EH (cell line): ENCODE results near the gene HK1.
"Not testable (repeated sequence)": the region's sequence is repeated elsewhere in the genome, so short reads cannot be mapped to it uniquely, and the experiment has no call there.

Experiments used
- DNase-seq: peaks from one replicate; pipeline ENCODE4 v3.0.0-alpha.2; 2015; ENCODE audit warnings: low read depth

The HK1 gene

DNA sequence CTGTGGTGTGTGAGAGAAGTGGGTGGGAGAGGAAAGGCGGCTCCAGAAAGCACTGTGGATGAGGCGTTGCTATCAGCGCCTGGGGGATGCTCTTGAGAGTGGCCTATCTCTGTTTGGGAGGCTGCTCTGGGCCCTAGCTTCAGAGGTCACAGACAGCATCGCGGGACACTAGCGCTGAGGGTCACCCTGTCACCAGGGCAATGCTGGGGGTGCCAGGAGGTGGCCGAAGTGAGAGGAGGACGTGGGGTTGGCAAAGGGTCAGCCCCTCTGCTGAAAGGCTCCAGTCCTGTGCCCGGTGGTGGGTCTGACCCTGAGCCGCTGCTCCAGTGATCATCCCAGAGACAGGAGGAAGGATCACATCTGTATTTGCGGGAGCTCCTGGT lies 141.4 kb downstream of the HK1 start:
- DNase-seq: no peak

DNA sequence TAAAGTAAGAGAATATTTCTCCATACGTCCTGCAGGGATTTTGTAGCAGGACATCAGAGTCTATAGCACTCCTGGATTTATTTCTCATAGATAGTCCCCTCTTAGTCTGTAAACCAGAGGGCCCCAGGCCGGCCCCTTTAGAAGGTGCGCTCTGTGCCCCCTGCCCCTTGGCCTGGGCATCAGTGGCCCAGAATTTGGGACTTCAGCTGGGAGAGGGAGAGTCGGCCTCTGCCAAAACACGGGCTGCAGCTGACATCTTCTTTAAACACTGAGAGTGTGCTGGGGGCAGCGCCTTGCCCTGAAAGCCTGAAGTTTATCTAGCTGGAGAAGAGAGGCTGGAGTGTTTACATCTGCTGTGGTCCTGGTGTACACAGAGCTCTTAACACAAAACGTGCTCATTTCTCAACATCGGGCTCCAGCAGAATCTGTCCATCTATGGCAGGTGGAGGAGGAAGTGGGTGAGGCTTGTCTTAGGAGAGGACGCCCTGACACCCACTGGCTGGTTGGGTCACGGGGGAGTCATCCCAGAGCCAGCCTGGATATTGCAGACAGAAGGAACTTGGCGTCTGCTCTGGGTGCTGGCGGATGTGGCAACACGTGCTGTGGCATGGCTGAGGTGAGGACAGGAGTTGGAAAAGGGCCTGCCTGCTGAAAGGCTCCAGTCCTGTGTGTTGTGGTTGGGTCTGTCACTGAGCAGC lies 143.5 kb downstream of the HK1 start:
- DNase-seq: no peak

DNA sequence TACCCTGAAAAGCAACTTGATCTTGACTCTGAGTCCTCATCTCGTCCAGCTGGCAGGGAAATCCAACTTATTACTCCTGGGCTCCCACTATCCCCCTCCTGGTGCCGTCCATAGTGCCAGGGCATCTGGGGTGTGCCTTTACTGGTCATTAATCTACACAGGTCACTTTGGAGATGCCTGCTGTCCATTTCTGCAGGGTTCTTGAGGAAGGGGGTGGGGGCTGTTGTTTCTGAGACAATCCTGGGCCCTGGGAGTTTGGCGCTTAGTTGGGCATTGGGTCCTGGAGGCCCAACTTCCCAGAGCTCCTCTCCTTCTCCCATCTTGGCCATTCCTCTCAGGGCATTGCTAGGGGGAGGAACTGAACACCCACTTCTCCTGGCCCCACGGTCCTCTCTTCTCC lies 144.4 kb downstream of the HK1 start:
- DNase-seq: no peak

DNA sequence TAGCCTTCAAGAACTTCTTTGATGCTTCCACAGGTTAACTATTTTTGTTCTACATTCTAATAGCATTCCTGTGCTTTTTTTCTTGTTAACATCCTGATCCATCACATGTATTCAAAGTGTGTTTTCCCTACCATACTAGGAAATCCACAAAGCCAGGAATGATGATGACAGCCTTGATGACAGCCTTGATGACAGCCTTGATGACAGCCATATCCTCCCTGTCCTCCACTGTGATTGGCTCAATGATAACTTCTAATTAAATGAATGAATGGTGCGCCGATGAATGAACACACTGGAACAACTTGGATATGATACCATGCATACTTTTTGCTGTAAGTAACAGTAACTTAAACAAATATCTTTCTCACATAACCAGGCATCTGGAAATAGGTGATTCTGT lies 146.7 kb downstream of the HK1 start:
- DNase-seq: no peak

DNA sequence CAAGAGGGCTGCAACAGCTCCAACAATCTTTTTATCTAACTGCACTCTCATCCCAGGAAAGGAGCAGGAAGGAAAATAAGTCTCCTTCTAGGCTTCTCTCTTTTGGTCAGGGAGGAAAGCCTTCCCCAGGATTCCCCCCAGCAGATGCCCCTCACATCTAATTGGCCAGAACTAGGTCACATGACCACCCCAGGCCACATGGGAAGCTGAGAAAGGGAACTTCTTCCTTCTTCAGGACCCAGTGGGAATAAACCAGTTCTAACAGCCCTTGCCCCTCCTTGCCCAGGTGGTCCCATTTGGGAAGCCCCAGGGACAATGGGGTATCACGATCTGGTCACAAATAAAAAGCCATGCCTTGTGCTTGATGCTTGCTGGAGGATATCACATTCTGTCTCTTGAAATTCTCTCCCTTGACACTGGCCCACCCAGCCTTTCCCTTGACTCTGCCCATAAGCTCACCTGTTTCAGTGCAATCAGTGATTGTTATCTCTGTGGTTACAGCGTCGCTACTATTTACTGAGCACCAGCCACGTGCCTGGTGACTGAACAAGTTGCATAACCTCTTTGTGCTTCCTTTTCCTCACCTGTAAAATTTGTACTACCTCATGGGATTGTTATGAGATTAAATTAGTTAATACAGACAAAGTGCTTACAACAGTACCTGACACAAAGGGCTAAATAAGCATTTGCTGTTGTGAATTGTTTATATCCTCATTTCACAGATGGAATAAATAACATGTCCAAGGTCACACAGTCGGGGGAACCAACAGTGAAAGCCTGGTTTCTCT lies 147.4 kb downstream of the HK1 start:
- no peak for DNase-seq

DNA sequence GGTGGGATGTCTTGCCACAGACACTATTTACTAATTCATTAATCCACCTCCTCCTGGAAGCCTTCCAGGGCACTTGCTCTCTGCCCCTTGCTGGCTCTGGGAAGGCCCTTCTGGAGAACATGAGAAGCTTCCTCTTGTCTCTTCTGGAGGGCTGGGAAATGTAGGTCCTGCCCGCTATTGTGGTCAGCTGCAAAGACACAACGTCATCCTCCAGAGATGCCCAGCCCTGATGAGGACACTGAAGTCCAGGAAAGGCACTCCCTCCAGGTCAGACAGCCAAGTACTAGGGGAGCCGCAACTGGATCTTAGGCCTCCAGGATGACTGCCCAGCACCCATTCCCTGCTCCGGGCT lies 148.1 kb downstream of the HK1 start:
- no peak for DNase-seq

DNA sequence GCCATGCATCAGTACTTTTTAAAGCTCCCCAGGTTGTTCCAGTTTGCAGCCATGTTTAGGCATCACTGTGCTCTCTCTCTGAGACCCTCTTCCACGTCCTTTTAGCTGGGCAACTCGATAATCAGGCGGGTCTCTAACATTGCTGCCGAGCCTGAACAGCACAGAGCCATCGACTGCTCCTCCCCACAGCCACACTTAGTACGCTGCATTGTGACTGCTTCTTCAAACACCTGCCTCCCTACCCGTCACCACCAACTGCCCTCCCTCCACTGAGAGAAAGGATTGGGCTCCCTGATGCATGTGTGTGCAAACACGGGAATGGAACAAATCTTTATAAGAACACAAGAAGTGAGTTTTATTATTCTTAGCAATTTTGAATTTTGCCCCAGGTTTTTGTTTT lies 149.9 kb downstream of the HK1 start:
- DNase-seq: no peak

DNA sequence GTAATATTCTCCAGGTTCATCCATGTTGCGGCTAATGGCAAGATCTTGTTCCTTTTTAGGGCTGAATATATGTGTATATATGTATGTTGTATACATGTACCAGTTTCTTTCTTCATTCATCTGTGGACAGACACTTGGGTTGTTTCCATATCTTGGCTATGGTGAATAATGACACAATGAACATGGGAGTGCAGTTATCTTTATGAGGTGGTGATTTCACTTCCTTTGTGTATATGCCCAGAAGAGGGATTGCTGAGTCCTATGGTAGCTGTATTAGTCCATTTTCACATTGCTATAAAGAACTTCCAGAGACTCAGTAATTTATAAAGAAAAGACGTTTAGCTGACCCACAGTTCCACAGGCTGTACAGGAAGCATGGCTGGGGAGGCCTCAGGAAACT lies 155.9 kb downstream of the HK1 start:
- DNase-seq: peak; percentile 40

DNA sequence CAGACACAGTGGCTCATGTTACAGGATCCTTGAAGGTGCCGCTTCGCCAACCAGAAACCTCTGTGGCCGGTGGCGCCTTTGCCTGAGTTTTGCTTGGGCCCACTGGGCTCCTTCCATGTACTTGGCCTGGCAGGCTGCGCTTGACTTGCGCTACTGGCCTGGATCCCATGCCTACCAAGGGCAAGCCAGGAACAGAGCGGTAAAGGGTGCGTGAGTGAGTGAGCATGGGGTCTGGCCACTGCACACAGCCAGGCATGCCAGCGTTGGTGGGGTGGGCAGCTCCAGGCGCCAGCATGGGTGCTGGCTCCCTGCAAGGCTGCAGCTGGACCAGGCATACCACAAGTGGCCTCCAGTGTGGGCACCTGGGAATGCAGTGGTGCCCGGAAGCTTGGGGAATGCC lies 156.6 kb downstream of the HK1 start:
- DNase-seq: no peak

DNA sequence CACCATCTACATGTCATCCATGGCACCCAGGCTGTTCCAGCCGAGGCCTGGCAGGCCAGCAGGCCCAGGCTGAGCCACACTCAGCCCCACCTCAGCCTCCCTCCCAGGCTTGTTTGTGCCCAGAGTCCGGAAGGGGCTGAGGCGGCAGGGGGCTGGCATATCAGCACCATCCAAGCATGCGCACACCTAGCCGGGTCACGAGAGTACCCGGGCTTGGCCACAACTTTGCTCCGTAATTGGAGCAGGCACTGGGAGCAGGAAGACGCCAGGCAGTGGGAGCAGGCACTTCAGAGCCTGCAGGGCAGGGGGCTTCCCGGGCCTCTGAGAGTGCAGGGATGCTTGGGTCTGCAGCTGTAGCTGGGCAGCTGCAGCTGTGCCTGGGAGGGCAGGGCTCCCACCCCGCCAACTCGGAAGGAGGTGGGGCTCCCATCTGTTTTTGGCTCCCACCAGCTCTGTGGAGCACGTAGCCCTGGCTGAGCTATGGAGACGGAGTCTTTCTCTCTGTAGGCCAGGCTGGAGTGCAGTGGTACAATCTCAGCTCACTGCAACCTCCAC lies 157.7 kb downstream of the HK1 start:
- no peak for DNase-seq

DNA sequence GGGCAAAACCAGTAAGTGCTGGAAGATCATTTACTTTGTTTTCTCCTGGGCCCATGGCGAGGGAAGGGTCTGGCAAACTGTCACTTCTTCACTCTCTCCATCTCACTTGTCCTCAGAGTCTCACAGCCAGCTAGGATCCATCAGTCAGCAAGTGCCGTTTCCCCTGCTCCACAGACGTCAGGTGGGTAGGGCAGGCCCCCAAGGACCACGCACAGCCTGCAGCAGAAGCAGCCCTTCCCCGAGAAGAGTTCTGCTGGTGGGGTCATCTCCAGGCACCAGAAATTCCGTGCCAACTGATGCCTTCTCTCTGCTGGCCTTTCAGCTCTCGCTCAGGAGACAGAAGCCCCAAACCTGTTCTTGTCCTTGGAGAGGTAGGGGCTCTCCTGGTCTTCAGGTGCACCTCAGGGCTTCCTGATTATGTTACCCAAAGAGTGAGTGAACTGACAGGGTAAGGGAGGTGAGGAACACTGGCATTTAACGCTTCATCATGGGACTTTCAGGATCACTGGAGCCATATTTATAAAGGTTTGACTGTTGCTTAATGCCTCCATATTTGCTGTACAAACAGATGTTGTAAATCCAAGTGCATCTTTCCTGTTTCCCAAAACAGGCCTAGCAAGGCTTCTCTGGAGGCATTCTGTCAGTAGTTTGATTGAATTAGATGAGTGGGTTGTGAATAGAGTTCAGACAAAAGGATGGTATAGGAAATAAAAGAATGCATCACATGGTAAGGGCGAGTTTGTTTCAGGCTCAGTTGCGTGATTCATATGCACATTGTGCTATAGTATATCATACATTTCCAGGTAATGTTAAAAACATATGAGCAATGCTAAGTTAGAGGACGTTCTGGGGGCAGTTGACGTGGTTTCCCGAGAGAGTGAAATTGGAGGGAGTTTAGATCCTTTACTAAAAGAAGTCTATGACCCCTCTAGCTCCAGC lies 159.3 kb downstream of the HK1 start:
- no peak for DNase-seq

DNA sequence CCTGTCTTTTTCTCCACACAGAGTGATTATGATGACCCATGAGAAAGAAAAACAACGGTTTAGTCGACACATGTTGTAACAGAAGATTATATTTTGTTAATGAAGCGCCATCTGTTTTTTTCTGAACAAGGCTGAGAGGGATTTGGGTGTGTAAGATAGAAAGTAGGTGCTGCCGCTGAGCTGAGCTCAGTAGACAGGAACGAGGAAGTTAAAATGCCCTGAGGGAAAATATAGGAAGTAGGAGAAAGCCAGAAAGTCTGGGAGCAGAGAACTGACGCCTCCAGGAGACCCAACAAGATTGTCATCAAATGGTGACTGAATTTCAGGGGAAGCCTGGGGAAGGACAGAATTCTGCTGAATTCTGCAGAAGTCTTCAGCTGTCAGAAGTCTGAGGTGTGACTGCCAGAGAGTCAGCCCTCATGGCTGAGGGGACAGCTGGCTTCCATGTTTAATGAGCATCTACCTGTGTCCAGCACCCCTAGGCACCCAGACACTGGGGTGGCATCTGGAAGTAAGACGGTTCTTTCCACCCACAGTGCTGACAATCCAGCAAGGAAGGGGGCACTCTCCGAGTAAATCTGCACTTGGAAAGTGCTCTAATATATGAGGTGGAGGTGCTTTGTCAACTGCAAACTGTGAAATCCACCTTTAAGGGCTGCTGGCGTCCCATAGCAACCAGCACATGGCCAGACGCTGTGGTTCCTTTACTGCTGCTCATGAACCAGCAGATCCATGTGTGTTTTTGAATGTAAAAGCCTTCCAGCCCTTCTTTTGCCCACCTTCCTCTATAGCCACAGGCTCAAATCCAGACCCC lies 160.4 kb downstream of the HK1 start:
- peak; percentile 86 for DNase-seq

DNA sequence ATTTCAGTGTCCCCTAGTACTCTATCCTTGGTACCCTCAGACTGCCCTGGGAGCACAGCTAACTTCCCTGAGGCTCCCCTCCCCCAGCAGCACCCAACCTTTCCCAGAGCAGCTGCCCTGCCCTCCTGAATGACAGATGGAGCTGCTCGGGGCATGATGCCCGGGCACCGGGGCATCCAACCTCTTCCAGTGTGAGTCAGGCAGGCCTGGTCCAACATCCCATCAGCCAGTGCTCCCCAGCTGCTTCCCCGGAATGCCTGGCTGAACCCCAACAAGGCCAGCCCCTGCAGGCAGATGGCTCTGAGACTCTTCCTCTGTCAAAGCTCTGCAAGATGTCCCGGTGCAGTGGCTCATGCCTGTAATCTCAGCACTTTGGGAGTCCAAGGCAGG lies 161.0 kb downstream of the HK1 start:
- DNase-seq: peak; percentile 66

DNA sequence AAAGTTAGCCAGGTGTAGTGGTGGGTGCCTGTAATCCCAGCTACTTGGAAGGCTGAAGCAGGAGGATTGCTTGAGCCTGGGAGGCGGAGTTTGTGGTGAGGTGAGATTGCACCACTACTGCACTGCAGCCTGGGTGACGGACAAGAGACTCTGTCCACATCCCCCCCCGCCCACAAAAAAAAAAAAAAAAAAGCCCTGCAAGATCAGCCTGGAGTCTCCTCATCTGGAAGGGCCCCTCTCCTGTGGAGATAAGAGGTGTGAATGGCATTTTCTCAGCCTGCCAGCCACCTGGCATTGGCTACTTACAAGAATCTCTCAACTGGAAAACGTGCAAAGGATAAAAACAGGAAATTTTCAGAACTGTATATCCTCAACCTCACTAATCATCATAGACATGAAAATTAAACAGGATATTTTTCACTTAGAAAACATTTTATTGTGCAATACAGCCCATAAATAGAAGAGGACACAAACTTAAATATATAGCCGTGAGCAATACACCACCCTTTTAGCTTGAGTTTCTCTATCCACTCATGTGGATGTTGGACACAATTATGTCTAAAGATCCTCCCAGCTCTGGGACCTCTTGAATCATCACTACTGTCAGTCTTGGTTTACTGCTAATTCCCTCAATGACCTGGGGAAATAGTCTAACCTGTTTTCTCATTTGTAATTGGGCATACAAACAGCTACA lies 161.7 kb downstream of the HK1 start:
- DNase-seq: peak; percentile 83

DNA sequence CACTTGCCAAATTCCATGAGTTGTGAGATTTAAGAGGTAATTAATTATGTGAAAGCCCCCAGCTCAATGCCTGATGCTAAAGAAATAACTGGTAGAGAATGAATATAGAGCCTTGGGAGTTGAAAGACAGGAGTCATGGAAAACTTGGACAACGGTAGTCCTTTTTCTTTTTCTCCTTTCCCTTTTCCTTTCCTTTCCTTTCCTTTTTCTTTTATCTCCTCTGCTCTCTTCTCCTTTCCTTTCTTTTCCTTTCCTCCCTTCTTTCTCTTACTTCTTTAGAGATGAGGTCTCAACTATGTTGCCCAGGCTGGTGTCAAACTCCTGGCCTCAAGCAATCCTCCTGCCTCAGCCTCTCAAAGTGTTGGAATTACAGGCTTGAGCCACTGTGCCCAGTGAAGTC lies 165.1 kb downstream of the HK1 start:
- no peak for DNase-seq

DNA sequence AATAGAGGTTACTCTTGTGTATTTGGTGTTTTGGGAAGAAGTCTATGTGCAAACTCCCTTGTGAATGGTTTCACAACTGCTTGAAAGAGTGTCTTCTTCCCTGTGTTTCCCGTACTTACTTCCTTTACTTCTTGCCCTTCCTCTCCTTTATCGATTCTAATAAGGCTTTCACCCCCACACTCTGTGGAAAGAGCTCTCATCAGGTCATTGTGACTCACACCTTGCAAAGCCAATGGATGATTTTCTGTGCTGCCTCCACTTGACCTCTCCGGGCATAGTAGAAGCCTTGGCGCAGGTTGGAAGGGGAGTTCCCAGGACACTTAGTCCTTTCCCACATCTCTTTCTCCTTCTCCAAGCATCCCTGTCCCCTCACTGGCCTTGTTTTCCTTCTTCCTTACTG lies 166.7 kb downstream of the HK1 start:
- DNase-seq: no peak

DNA sequence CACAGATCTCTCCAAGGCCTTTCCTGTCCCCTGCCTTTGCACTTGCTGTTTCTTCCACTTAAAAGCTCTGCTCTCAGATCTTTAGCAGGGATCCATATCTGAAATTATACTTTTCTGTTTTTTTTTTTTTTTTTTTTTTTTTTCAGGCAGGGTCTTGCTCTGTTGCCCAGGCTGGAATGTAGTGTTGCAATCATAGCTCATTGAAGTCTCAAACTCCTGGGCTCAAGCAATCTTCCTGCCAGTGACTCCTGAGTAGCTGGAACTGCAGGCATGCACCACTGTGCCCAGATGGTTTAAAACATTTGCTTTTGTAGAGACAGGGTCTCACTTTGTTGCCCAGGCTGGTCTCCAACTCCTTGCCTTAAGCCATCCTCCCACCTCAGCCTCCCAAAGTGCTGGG lies 167.9 kb downstream of the HK1 start:
- peak; percentile 51 for DNase-seq

DNA sequence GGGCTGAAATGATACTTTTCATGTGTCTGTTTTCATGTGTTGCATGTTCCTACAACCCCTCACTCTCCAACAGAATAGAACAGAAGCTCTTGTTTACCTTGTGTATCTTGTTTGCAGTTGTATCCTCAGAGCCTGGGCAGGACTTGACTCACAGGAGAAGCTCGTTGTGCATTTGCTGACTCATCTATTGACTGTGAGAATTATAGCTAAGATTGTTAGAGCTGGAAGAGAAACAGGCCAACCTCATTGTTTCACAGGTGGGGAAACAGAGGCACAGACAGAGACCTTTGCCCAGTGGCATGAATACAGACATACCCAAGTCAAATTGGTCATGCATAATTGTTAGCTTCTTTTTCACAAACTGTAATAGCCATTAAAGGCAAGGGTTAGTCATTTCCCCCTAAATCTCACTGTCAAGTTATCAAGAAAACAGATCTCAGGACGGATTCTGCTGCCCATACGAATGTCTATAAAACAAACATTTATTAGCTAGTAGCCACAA lies 168.4 kb downstream of the HK1 start:
- peak; percentile 87 for DNase-seq

DNA sequence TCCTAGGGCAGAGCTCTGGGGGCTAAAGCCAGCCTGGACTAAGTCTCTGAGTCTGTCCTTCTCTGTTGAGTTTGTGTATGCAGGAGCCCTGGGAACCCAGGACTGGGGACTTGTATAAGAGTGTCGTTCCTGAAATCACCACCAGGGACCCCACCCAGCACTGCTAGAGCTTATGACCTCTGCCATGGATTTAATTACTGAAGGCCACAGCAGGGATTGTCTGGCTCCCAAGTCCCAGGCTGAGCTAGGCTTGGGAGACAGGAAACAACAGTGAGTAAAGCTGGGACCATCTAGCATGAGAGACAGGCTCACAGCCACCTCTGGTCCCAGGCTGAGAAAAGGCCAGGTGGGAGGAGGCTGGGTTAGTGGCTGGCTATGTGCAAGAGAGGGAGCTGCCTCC lies 171.5 kb downstream of the HK1 start:
- peak; percentile 81 for DNase-seq

DNA sequence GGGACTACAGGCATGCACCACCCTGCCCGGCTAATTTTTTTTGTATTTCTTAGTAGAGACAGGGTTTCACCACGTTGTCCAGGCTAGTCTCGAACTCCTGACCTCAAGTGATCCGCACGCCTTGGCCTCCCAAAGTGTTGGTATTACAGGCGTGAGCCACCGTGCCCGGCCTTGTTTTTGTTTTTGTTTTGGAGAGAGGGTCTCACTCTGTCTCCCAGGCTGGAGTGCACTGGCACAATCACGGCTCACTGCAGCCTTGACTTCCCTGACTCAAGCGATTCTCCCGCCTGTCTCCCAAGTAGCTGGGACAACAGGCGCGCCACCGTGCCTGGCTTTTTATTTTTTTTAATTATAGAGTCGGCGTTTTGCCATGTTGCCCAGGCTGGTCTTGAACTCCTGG lies 172.1 kb downstream of the HK1 start:
- not testable (repeated sequence) for DNase-seq
